Dermis microvascular lymphatic vessel endothelial cell (primary cell): Measurements from ENCODE around the gene PCA3. TPM values are rescaled to one million over a fixed set of nuclear protein-coding genes. Genes with fewer than 3 reads are reported as not detected.

ENCODE experiments used
- DNase-seq, 2 donors: peaks; one replicate each; pipeline versions ENCODE4 v3.0.0 to v3.0.0-alpha.2; 2010; ENCODE audit warnings: low read depth in 2 of 2
- total RNA-seq: library from RNA; depleted of rRNA; stranded (reverse); fragments of >200 nt; gene quantifications from 2 replicates; pipeline ENCODE4 v1.2.1, GENCODE V29; 2014

The PCA3 gene
- total RNA-seq, 1 donor from 2014 or later: not detected

DNA sequence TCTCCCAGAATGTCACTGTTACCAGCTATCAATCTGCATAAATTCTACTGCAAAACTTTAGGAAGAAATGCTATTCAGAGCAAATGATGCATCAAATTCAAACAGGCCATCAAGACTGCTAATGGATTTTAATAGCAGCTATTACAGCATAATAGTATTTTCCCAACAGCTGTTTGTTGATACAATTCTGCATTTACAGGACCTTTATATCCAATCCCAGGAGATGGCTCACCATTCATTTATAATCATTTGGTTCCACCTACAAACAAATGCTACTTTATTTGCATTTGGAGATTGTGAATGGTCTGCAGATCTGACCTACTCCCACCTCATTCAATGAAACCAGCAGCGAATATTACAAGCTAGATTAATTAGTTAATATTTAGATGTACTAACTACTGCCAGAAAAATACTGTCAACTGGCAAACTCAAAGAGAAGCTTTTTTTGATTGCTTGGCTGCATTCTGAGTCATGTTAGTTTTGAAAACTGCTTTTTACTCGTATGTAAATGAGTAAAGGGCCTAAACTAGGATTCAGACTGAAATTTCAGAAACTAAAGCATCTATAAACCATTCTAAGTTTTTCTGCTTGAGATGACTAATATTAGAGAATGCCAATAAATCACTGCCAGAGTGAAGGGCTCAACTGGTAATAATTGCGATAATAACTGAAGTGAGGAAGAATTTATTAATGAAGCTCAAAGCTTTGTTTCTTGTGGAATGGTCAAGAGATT lies 7.1 kb upstream of the PCA3 start:
- DNase-seq: no peak

GRCh38 chr9:76758476-76758875 lies 5.8 kb upstream of the PCA3 start:
- DNase-seq: no peak

DNA sequence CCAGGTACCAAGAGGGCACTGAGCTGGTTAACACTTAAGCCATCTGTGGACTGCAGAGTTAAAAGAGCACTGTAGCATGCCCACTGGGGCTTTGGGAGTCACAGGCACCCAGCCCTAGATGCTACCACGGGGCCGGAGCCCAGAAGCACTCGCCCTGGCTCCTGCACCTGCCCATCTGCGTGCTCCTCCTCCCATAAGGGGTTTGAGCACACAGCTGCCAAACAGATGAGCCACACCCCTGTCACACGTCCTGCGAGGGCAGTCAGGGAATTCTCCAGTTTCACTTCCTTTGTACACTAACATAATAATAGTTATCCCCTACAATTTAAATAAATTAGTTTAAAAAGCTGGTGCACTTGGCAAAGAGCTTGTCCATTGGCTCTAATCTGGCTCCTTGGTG lies 4.5 kb upstream of the PCA3 start:
- no peak for DNase-seq

DNA sequence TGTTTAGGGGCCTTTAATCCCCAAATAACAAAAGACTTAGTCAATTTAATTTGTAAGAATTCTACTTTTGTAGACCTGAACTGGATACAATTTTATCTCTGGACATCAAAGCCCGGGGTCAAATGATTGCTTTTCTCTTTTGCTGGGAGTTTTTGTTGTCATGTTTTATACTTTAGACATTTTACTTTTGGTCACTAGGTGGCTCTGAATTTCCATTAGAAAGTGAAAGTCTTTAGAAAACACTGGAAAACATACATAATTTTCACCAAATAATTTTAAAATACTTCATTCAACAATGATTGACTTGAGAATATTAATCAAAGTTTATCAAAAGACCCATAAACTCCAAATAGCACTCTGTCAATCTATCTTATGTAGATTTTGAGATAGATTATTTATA lies 2.8 kb upstream of the PCA3 start:
- peak; percentile 1 to 3 for DNase-seq

DNA sequence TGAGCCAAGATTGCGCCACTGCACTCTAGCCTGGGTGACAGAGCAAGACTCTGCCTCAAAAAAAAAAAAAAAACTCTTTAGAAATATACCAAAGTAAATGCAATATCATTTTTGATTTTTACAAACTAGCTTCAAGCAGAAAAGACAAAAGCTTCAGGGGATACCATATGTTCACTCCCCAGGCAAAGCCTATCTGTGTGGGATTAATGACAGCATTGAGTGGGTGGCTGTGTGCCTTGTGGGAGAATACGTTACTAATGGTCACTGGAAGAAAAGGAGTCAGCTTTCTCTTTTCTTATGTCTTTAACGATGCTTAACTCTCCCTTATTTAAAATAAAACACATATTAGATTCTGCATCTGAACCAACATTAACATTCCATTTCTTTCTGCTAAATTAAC lies 1.9 kb downstream of the PCA3 start:
- no peak for DNase-seq

DNA sequence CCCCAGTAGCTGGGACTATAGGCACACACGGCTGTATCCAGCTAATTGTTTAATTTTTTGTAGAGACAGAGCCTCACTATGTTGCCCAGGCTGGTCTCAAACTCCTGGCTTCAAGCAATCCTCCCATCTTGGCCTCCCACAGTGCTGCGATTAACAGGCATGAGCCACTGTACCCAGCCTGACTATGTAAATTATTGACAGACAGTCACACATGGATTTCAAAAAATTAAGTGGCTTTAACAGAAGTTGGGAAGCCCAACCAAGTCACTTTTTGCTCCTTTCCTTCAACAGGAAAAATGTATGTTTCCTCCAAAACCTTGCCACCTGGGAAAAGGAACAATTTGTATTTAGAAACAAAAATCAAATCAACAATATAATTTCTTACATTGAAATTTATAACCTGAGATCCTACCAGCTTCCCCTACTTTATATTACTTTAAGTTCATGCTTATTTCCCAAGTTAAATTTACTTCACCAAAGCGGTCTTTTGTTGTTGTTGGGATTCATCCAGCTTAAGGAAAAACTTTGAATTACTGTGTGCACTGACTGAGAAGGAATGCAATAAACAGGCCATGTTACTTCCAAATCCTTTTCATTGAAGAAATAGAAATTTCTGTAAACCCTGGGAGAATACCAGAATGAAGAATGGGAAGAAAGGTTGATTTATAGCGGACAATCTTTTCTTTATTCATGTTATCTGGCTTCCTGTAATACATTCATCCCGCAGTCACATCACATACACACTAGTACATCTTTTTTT lies 8.6 kb downstream of the PCA3 start:
- no peak for DNase-seq

DNA sequence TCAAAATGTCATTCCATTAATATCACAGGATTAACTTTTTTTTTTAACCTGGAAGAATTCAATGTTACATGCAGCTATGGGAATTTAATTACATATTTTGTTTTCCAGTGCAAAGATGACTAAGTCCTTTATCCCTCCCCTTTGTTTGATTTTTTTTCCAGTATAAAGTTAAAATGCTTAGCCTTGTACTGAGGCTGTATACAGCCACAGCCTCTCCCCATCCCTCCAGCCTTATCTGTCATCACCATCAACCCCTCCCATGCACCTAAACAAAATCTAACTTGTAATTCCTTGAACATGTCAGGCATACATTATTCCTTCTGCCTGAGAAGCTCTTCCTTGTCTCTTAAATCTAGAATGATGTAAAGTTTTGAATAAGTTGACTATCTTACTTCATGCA lies 20.6 kb downstream of the PCA3 start:
- DNase-seq: no peak

DNA sequence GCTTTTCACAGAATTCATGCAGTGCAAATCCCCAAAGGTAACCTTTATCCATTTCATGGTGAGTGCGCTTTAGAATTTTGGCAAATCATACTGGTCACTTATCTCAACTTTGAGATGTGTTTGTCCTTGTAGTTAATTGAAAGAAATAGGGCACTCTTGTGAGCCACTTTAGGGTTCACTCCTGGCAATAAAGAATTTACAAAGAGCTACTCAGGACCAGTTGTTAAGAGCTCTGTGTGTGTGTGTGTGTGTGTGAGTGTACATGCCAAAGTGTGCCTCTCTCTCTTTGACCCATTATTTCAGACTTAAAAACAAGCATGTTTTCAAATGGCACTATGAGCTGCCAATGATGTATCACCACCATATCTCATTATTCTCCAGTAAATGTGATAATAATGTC lies 21.3 kb downstream of the PCA3 start:
- DNase-seq: no peak

DNA sequence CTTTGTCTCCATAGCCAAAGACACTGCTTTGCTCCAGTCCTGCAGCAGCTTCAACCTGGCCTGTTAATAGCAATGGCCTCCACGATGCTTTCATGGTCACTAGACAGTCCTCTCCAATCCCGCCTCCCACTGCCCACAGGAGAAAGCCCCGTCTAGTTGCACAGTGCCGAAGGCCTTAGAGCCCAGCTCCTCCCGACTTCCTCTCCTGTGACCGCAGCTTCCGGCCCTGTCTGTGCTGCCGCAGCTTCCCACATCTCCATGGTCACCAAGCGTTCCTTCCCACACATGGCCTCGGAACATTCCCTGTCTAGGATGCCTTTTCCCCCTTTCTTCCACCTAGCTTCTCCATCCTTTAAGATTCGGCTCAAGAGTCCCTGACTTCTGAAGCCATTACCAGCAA lies 23.4 kb downstream of the PCA3 start:
- DNase-seq: no peak

DNA sequence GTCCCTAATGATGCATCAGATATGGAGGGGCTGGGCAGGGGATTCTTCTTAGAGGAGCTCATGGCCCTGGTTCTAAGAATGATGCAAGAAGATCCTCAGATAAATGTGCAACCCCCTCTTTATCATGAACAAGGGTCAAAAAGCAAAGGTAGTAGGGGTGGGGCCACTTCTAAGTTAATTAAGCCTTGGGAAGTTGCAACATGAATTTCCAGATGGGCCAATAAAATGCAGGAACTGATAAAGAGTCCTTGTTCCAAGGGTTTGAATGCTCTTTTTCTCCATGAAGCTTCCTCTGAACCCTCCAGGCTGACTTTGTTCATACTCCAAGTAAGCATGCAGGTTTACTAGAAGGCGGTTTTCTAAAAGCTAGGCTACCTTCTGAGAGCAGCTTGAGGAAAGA lies 25.6 kb downstream of the PCA3 start:
- DNase-seq: no peak

GRCh38 chr9:76793784-76794431 lies 29.7 kb downstream of the PCA3 start:
- no peak for DNase-seq

- no peak for DNase-seq
Measured at GRCh38 chr9:76796296-76796695, 32.1 kb downstream of the PCA3 start.

- DNase-seq: no peak
Measured at GRCh38 chr9:76798527-76798926, 34.3 kb downstream of the PCA3 start.

GRCh38 chr9:76799473-76799872 lies 35.2 kb downstream of the PCA3 start:
- DNase-seq: no peak

DNA sequence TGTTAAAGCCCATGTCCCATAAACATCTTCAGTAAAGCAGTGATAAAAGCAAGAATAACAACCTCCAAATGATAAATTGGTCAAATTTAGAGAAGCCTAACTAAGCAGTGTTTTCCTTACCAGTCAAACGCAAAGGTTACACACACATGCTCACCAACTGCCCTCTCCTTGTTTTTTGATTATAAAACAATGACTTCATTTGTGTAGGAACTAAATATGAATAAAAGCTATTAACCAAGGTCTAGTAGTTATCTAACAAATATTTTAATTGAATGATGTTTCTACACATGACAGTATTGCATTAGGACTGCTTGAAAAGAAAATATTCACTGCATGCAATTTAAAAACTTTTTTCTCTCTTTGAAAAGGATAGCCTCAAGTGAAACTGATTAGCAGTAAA lies 36.7 kb downstream of the PCA3 start:
- DNase-seq: no peak

GRCh38 chr9:76803083-76803482 lies 38.8 kb downstream of the PCA3 start:
- no peak for DNase-seq

DNA sequence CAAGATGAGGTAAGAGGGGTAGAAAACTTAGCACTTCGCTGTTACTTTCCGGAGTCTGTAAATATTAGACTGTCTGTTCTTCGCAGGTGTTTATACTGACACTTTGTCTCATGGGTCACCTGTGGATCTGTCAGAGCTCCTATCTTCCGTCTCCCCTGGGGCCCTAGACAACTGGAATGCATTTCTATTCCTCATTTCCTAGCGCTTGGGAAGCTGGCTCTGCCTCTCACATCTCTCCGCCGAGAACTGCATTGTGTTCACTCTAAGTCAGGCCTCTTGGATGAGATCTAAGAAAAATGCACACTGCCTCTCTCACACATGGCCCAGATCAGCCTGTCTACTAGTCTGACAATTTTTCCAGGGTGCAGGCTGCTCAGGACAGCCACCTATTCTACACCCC lies 39.5 kb downstream of the PCA3 start:
- DNase-seq: no peak

DNA sequence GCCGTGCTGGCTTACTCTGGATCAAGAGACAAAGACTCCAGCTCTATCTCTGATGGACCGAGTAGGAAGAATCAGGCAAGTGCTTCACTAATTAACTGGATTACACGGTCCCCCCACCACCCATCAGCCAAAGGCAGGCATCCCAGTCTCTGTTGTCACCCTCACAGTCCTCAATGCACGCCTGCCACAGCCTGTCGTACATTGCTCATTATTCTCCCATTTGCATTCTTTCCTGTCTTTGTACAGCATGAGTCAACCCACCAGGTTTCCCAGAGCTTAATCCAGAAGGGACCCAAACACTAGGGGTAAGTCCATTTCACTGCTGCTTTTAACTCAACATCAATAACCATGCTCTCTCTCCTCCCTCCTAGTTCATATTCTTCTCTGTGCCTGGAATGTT lies 44.4 kb downstream of the PCA3 start:
- DNase-seq: no peak

DNA sequence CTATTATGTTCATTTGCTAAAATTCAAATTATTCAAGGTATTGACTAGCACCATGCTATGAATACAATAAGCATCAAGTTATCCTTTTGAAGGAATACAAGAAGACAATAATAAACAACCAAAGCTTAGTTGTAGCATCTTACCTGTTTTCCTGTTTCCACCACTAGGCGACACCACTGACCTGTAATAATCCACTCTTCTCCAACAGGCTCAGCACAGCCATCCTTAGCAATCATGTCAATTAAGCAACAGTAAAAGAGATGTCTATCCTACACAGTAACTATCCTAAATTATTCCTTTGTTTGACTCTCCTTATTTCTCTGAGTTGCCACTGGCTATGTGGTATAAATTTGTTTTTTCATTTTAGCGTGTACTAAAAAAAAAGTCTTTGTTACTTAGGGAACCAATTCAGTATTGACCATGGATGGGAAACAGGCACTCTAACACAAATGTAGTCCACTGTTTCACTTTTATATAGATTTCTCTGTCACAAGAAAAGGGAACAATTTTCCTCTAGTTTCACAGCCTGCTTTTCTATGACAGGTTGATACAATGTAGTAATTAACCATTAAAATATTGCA lies 46.2 kb downstream of the PCA3 start:
- peak; percentile 50 to 68 for DNase-seq

- DNase-seq: no peak
Measured at GRCh38 chr9:76812591-76812990, 48.4 kb downstream of the PCA3 start.

- DNase-seq: peak in 1 of 2 donors; percentile 20
Measured at GRCh38 chr9:76817489-76817888, 53.3 kb downstream of the PCA3 start.

DNA sequence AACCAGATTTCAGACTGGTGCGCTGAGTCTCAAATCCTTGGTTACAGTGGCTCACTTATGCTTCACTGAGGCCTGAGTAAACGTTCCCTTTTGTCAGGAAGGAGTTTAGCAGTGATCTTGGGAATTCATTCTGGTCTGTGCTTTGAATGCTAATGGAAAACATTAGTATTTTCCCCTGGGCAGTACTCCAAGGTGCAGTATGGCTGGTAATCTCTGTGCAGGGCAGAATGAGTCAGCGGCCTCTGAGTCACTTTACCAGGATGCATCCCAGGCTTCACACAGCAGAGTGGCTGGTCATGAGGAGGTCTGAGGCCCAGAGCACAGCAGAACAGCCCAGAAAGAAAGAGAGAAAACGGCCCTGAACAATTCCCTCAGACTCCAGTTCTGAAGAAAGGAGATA lies 54.0 kb downstream of the PCA3 start:
- peak; percentile 89 to 97 for DNase-seq
